ENCODE results near the gene SPRED2.

- TF ChIP-seq CTCF (IDR thresholded peaks at IDR 0.05 in 8 of 11, conservative IDR thresholded peaks at IDR 0.05 in 3 of 11) (no peak), POLR2A (IDR thresholded peaks at IDR 0.05) (no peak), POLR2AphosphoS5 (IDR thresholded peaks at IDR 0.05) (no peak)
Measured at GRCh38 chr2:65375723-65376122, 56.7 kb downstream of the SPRED2 start.

Data from spleen (tissue), 7 donors.